Fibroblast of lung (primary cell): ENCODE data around the gene VWA8.

Source experiments
- CTCF ChIP-seq, 2 donors: IDR thresholded peaks in 1 of 2; conservative IDR thresholded peaks in 1 of 2; 1 replicate in 1 of 2; 2 replicates in 1 of 2; pipeline ENCODE4 v1.5.1; 2011 to 2012; ENCODE audit warnings: low read length in 2 of 2, control low read depth in 1 of 2, inconsistent platforms in 1 of 2, low read depth in 1 of 2, mild to moderate bottlenecking in 1 of 2
- EZH2 ChIP-seq: IDR thresholded peaks from 2 replicates; pipeline ENCODE4 v1.5.1; 2012; ENCODE audit warnings: low read length, control low read depth, mild to moderate bottlenecking; ENCODE audit errors: missing control alignments

GRCh38 chr13:41611385-41611784 lies 349.5 kb downstream of the VWA8 start:
- TF ChIP-seq CTCF (conservative IDR thresholded peaks at IDR 0.05 in 1 of 2, IDR thresholded peaks at IDR 0.05 in 1 of 2; ENCODE audit: low read depth in 1 of 2, low read length in 2 of 2) (no peak), EZH2 (no peak)
